Endothelial cell of umbilical vein (primary cell): ENCODE measurements around the gene SORCS2. TPM values are rescaled to one million over a fixed set of nuclear protein-coding genes. Genes with fewer than 3 reads are reported as not detected.

Experiments
- BruUV-seq: library from RNA; stranded (reverse); fragments of 400-500 nt; replicated peaks from 2 replicates; lab custom pipeline; 2021; lab: Mats Ljungman, UMichigan
- CTCF ChIA-PET: fragments of 300-600, 350-600 bp; sonication (Branson Sonifier 250); formaldehyde crosslinking; loops from one replicate; lab custom pipeline; 2021; ENCODE audit warnings: antibody characterized with exemption, inconsistent platforms; lab: Charles Lee
- POLR2A ChIA-PET: fragments of 300-600, 350-600 bp; sonication (Branson Sonifier 250); formaldehyde crosslinking; loops from one replicate; lab custom pipeline; 2021; ENCODE audit warnings: antibody characterized with exemption, inconsistent platforms; lab: Charles Lee
- DNase-seq: peaks from one replicate; pipeline ENCODE4 v3.0.0-alpha.2; 2011; ENCODE audit warnings: low read depth, low spot score
- FAIRE-seq: peaks from 2 replicates; lab custom pipeline; 2011; peaks lifted over from hg19 to GRCh38; lab: Jason Lieb, UNC
- H2AFZ ChIP-seq: 2 replicates; pipeline ENCODE4 v1.6.0; 2012; ENCODE audit warnings: low read depth, low read length, control low read depth, inconsistent platforms
- H3K27ac ChIP-seq: 2 replicates; pipeline ENCODE4 v1.5.1; 2011; ENCODE audit warnings: low read depth, mild to moderate bottlenecking, control low read depth, low read length, moderate library complexity; ENCODE audit not compliant: insufficient read depth
- H3K27me3 ChIP-seq, 2 experiments: 2 replicates each; pipeline versions ENCODE4 v1.6.0 to v1.6.1; 2011; ENCODE audit warnings: low read length in 2 of 2, mixed read lengths in 1 of 2; ENCODE audit not compliant: control insufficient read depth in 2 of 2, insufficient read depth in 2 of 2
- H3K36me3 ChIP-seq, 2 experiments: 2 replicates in 1 of 2; 3 replicates in 1 of 2; pipeline ENCODE4 v1.5.1; 2011; ENCODE audit warnings: low read length in 2 of 2, mild to moderate bottlenecking in 1 of 2, moderate library complexity in 1 of 2; ENCODE audit not compliant: control insufficient read depth in 2 of 2, insufficient read depth in 2 of 2; ENCODE audit errors: extremely low read depth in 1 of 2
- H3K4me1 ChIP-seq: 3 replicates; pipeline ENCODE4 v1.5.1; 2011; ENCODE audit warnings: mild to moderate bottlenecking, low read length; ENCODE audit not compliant: control insufficient read depth, insufficient read depth; ENCODE audit errors: extremely low read depth
- H3K4me2 ChIP-seq: 2 replicates; pipeline ENCODE4 v1.6.1; 2011; ENCODE audit warnings: low read length, control low read depth, mixed read lengths; ENCODE audit not compliant: insufficient read depth
- H3K4me3 ChIP-seq, 3 experiments: fragments of 200-600 bp in 1 of 3; sonication (generic), shearing (Covaris generic) in 1 of 3; replicated peaks in 1 of 3; 2 replicates each; pipeline ENCODE4 v1.5.1; 2011 to 2016; ENCODE audit warnings: control low read depth in 3 of 3, low read length in 3 of 3, mild to moderate bottlenecking in 2 of 3, inconsistent platforms in 1 of 3, low read depth in 1 of 3, moderate library complexity in 1 of 3; ENCODE audit not compliant: insufficient read depth in 1 of 3
- H3K79me2 ChIP-seq: 2 replicates; pipeline ENCODE4 v1.6.0; 2012; ENCODE audit warnings: low read length, inconsistent platforms; ENCODE audit not compliant: control insufficient read depth, insufficient read depth
- H3K9ac ChIP-seq: replicated peaks from 2 replicates; pipeline ENCODE3; 2011; ENCODE audit warnings: low read length, control low read depth; ENCODE audit not compliant: insufficient read depth; ENCODE audit errors: extremely low read depth
- H3K9me1 ChIP-seq: replicated peaks from 3 replicates; pipeline ENCODE4 v1.6.0; 2011; ENCODE audit warnings: mild to moderate bottlenecking, low read length; ENCODE audit not compliant: control insufficient read depth, insufficient read depth; ENCODE audit errors: extremely low read depth
- H3K9me3 ChIP-seq: replicated peaks from 2 replicates; pipeline ENCODE4 v1.5.1; 2012; ENCODE audit warnings: low read length, inconsistent platforms; ENCODE audit not compliant: control insufficient read depth, insufficient read depth
- H4K20me1 ChIP-seq: replicated peaks from 2 replicates; pipeline ENCODE3; 2011; ENCODE audit warnings: mild to moderate bottlenecking, low read length; ENCODE audit not compliant: control insufficient read depth, insufficient read depth; ENCODE audit errors: extremely low read depth
- EZH2 ChIP-seq: IDR thresholded peaks from 2 replicates; pipeline ENCODE4 v1.6.1; 2012; ENCODE audit warnings: borderline replicate concordance, low read depth, mild to moderate bottlenecking, moderate library complexity, low read length, inconsistent platforms; ENCODE audit not compliant: severe bottlenecking
- JUN ChIP-seq: IDR thresholded peaks from 2 replicates; pipeline ENCODE4 v1.6.1; 2011; ENCODE audit warnings: borderline replicate concordance, low read depth; ENCODE audit not compliant: insufficient read length, insufficient read depth
- MYC ChIP-seq: IDR thresholded peaks from one replicate; pipeline ENCODE4 v1.6.1; 2011; ENCODE audit warnings: mild to moderate bottlenecking, low read depth, low read length
- dilution Hi-C: fragments of 300-500 bp; cut with MboI; formaldehyde crosslinking; loops from one replicate; pipeline ENCODE4 v1.15.0; 2019; ENCODE audit warnings: low sequenced_read_pairs; ENCODE audit not compliant: extremely low pct_ligation_motif_present
- intact Hi-C: fragments of 100-400 bp; cut with micrococcal nuclease; formaldehyde crosslinking; loops from one replicate; pipeline ENCODE4 v1.10.0; 2022
- polyA plus RNA-seq, 4 experiments: library from polyadenylated mRNA; depleted of rRNA in 3 of 4; stranded (reverse) in 3 of 4; unstranded in 1 of 4; fragments of >200 nt; gene quantifications; 2 replicates each; pipeline versions ENCODE4 v1.2.1 to v1.2.3, GENCODE V29; 2011 to 2012; ENCODE audit warnings: missing spikeins in 1 of 4
- total RNA-seq: library from RNA; stranded (reverse); gene quantifications from 2 replicates; pipeline ENCODE4 v1.2.3, GENCODE V29; 2021
- TF ChIP-seq, protein P1 (sequence below): IDR thresholded peaks from 2 replicates; pipeline ENCODE4 v1.6.1; 2011; ENCODE audit not compliant: insufficient read depth, insufficient read length
- TF ChIP-seq, protein P2 (sequence below), 2 donors: IDR thresholded peaks; 1 replicate in 1 of 2; 2 replicates in 1 of 2; pipeline ENCODE4 v1.5.1; 2011; ENCODE audit warnings: low read length in 2 of 2, mild to moderate bottlenecking in 2 of 2, moderate library complexity in 2 of 2, control low read depth in 1 of 2, inconsistent platforms in 1 of 2, low read depth in 1 of 2; ENCODE audit not compliant: insufficient read depth in 1 of 2; ENCODE audit errors: extremely low read depth in 1 of 2

The SORCS2 gene
- total and polyA plus RNA-seq, 2 donors (not counting 3 experiments of a cell fraction or from before 2014, with no cell fraction given), result not detected

DNA sequence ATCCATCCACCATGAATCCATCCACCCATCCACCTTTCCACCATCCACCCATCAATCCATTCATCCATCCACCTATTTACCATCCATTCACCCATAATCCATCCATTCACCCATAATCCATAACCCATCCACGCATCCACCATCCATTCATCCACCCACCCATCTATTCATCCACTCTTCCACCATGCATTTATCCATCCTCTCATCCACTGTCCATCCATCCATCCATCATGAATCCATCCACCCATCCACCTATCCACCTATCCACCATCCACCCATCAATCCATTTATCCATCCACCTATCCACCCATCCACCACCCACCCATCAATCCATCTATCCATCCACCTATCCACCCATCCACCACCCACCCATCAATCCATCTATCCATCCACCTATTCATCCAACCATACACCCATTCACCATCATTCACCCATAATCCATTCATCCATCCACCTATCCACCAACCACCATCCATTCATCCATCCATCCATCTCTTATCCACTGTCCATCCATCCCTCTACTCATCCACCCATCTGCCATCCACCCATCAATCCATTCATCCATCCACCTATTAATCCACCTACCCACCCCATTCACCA lies 422.1 kb downstream of the SORCS2 start:
- no peaks in the 10 kb centered on the region for H3K9me1 ChIP-seq
- no peak overlapping the region for H3K27ac ChIP-seq
- intact Hi-C loops (no loop called here), dilution Hi-C loops (no loop called here)
- ChIA-PET POLR2A (no interaction called here), CTCF (no interaction called here)
- no peaks in the 10 kb centered on the region for H3K4me1 ChIP-seq
- no peaks in the 10 kb centered on the region for H4K20me1 ChIP-seq
- no peak for TF ChIP-seq EZH2
- TF ChIP-seq JUN, result no peak
- TF ChIP-seq, protein P1, sequence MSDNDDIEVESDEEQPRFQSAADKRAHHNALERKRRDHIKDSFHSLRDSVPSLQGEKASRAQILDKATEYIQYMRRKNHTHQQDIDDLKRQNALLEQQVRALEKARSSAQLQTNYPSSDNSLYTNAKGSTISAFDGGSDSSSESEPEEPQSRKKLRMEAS, result no peak
- no peak for TF ChIP-seq MYC
- DNase-seq (no peak), FAIRE-seq (no peak)
- H3K79me2 ChIP-seq, result no peaks in the 10 kb centered on the region
- H3K9ac ChIP-seq, result no peak overlapping the region
- H3K27me3 ChIP-seq, result no peaks in the 10 kb centered on the region
- no peaks in the 10 kb centered on the region for H3K36me3 ChIP-seq
- BruUV-seq, result no TSS peak
- no peak overlapping the region for H3K4me2 ChIP-seq
- no peaks in the 10 kb centered on the region for H3K9me3 ChIP-seq
- no peak overlapping the region for H3K4me3 ChIP-seq
- H2AFZ ChIP-seq, result no peak overlapping the region

DNA sequence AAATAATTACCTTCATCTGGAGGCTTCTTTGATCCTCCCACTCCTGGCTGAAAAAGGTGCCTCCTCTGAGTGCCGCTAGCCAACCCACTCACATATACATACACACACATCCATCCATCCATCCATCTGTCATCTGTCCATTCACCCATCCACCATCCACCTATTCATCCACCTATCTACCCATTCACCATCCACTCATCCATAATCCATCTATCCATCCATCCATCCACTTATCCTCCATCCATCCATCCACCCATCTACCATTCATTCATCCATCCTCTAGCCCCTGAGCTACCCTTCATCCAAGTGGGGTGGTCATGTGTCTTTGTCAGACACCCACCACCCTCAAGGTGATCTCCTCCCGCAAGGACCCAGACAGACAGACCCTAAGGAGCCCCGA lies 423.9 kb downstream of the SORCS2 start:
- ChIA-PET CTCF (no interaction called here), POLR2A (no interaction called here)
- Histone ChIP-seq H3K4me1 (no peaks in the 10 kb centered on the region), H3K4me3 (no peak overlapping the region), H3K36me3 (no peaks in the 10 kb centered on the region), H3K27me3 (no peaks in the 10 kb centered on the region), H3K9me1 (no peaks in the 10 kb centered on the region), H3K9ac (no peak overlapping the region), H3K9me3 (no peaks in the 10 kb centered on the region), H4K20me1 (no peaks in the 10 kb centered on the region), H3K27ac (no peak overlapping the region), H3K79me2 (no peaks in the 10 kb centered on the region), H2AFZ (no peak overlapping the region), H3K4me2 (no peak overlapping the region)
- FAIRE-seq (no peak), DNase-seq (no peak)
- TF ChIP-seq, protein P2, sequence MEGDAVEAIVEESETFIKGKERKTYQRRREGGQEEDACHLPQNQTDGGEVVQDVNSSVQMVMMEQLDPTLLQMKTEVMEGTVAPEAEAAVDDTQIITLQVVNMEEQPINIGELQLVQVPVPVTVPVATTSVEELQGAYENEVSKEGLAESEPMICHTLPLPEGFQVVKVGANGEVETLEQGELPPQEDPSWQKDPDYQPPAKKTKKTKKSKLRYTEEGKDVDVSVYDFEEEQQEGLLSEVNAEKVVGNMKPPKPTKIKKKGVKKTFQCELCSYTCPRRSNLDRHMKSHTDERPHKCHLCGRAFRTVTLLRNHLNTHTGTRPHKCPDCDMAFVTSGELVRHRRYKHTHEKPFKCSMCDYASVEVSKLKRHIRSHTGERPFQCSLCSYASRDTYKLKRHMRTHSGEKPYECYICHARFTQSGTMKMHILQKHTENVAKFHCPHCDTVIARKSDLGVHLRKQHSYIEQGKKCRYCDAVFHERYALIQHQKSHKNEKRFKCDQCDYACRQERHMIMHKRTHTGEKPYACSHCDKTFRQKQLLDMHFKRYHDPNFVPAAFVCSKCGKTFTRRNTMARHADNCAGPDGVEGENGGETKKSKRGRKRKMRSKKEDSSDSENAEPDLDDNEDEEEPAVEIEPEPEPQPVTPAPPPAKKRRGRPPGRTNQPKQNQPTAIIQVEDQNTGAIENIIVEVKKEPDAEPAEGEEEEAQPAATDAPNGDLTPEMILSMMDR (IDR thresholded peaks at IDR 0.05; ENCODE audit: extremely low read depth in 1 of 2, insufficient read depth in 1 of 2, low read depth in 1 of 2, low read length in 2 of 2), result no peak
- intact Hi-C loops (no loop called here), dilution Hi-C loops (no loop called here)
- BruUV-seq, result no TSS peak
